ENCODE results near the gene ERBB2. TPM values are rescaled to one million over a fixed set of nuclear protein-coding genes. Genes with fewer than 3 reads are reported as not detected.

The ERBB2 gene
- total RNA-seq: 32.6 and 53.5 TPM in 2 replicates

DNA sequence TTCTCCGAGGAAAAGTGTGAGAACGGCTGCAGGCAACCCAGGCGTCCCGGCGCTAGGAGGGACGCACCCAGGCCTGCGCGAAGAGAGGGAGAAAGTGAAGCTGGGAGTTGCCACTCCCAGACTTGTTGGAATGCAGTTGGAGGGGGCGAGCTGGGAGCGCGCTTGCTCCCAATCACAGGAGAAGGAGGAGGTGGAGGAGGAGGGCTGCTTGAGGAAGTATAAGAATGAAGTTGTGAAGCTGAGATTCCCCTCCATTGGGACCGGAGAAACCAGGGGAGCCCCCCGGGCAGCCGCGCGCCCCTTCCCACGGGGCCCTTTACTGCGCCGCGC is at the start of gene ERBB2:
ERBB2 (plus strand) TSS at position 247 of the 330 bp plus-strand sequence. CDS start 175 bp downstream, outside the sequence.

GRCh38 chr17:39664581-39665561 is 35.0 kb upstream of the ERBB2 start, which contains the start of gene TCAP:
TCAP (plus strand) TSS chr17:39665349; CDS start chr17:39665360, 11 bp downstream.

DNA sequence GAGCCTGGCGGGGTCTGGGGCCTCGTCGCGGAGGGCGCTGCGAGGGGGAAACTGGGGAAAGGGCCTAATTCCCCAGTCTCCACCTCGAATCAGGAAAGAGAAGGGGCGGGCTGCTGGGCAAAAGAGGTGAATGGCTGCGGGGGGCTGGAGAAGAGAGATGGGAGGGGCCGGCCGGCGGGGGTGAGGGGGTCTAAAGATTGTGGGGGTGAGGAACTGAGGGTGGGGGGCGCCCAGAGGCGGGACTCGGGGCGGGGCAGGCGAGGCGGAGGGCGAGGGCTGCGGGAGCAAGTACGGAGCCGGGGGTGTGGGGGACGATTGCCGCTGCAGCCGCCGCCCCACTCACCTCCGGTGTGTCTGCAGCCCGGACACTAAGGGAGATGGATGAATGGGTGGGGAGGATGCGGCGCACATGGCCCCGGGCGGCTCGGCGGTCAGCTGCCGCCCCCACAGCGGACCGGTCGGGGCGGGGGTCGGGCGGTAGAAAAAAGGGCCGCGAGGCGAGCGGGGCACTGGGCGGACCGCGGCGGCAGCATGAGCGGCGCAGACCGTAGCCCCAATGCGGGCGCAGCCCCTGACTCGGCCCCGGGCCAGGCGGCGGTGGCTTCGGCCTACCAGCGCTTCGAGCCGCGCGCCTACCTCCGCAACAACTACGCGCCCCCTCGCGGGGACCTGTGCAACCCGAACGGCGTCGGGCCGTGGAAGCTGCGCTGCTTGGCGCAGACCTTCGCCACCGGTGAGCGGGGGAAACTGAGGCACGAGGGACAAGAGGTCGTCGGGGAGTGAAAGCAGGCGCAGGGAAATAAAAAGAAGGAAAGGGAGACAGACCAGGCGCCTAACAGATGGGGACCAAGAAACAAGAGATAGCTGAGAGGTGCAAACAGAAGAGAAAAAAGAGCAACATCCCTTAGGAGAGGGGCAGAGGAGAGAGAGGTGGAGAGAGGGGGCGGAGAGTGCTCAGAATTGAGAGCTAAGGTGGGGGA is 31.6 kb upstream of the ERBB2 start, which contains the start of gene PNMT:
PNMT (plus strand) TSS at position 509 of the 980 bp plus-strand sequence; CDS start at position 532, 23 bp downstream.

DNA sequence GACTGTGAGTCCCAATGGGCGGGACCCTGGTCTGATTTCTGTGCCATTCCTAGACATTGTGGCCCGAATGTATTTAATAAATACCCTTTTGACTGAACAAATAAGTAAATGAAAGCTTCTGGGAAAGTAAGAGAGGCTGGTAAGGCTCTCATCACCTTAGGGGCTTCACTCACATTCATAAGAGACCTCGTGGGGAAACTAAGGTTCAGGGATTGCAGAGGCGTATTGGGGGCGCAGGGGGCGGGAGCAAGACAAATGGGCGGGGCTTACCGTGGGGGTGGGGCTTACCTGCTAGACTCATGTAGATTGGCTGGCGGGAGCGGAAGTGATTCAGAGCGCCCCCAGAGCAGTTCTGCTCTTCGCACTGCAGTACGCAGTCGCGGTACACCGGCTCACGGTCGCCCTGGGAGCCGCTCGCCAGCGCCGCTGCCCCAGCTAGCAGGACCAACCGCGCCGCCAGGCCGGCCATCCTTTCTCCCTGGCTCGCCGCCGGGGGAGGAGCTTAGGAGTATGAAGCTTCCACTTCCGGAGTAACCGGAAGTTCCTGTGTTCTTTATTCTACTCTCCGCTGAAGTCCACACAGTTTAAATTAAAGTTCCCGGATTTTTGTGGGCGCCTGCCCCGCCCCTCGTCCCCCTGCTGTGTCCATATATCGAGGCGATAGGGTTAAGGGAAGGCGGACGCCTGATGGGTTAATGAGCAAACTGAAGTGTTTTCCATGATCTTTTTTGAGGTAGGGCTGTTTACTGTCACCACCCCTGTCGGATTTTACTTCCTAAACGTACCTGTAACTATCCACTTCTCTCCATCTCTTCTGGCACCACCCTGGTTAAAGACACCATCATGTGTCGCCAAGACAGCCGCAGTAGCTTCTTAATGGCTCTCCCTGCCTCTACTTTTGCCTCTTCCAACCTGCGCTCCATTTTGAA is 12.1 kb upstream of the ERBB2 start, which contains the start of gene PGAP3:
PGAP3 (minus strand) TSS at position 512 of the 929 bp plus-strand sequence; CDS start at position 469, 43 bp downstream.

DNA sequence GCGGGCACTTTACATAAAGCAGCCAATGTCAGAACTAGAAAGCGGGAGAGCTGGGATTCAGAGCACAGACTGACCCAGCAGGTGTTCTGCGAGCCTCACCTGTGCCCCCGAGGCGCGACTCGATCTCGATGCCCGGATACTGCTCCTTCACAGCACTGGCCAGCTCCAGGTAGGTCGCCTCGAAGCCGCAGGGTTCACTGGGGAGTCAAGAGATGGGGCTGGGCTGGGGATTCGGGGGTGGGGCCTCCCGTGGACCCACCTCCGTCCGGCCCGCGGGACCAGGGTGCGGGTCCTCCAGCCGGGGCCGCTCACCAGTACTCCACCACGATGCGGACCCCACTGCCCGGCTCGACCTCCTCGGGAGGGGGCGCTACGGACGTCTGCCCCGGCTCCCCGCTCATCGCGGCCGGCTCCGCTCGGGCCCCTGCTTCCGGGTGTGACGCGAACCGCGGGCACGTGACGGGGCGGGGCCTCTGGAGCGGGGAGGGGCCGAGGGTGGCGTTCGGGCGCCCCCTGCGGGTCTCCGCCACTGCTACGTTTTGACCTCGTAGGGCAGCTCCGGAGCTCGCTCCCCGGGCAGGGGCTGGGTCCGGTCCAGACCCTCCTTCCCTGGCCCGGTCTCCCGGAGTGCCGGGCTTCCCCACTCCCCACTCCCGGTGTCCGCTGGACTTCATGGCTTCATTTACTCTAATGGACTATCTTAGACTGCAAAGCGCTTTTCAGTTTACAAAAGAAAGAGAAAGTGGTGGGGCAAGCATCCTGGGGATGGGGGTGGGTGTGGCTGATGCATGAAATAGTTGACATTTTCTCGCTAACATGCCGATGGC is 30.4 kb downstream of the ERBB2 start, which contains the start of gene MIEN1:
MIEN1 (minus strand) TSS at position 438 of the 827 bp plus-strand sequence; CDS start at position 401, 37 bp downstream.

DNA sequence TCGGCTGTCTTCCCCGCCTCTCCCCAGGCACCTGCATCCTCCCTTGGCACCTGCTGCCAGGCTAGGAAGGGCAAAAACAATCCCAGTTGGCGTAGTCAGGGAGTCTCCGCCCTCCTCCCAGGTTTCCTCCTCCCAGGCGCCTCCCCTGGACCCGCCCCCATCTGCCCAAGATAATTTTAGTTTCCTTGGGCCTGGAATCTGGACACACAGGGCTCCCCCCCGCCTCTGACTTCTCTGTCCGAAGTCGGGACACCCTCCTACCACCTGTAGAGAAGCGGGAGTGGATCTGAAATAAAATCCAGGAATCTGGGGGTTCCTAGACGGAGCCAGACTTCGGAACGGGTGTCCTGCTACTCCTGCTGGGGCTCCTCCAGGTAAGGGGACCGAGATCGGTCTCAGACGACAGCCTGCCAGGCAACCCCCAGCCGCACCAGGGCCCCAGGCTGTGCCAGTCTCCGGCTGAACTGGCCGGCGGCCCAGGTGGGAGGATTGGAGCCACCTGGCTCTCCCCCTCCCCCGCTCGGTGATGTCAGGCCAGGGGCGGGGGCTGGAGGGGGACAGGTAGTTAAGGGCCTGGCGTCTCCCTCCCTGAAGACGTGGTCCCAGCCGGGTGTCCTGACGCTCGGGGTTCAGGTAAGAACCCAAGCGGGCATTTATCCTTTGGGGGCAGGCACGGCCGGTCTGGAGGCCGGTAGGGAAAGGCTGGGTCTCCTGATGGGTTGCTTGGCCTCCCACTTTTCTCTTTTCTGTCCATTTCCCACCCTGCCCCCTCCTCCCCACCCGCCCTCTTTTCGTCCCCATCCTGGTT is 38.1 kb downstream of the ERBB2 start, which contains the start of gene GRB7:
GRB7 (plus strand) TSS at position 179 of the 808 bp plus-strand sequence. CDS start 4,364 bp downstream, outside the sequence.

Other genes starting within 250 kb of the ERBB2 start
- 20.8 and 23.3 TPM in 2 replicates for gene MED1, start 248.8 kb upstream of the ERBB2 start, total RNA-seq
- gene CDK12, start 238.6 kb upstream of the ERBB2 start, total RNA-seq: 20.2 and 26.9 TPM in 2 replicates
- gene NEUROD2, start 92.1 kb upstream of the ERBB2 start, total RNA-seq: not detected in 2 replicates
- 1.4 TPM in 1 of 2 replicates, not detected in the other for gene PPP1R1B, start 73.1 kb upstream of the ERBB2 start, total RNA-seq
- 28.4 and 60.8 TPM in 2 replicates for gene STARD3, start 62.9 kb upstream of the ERBB2 start, total RNA-seq
- gene TCAP, start 34.7 kb upstream of the ERBB2 start, total RNA-seq: under 0.01 and 0.24 TPM in 2 replicates
- not detected in 2 replicates for gene PNMT, start 31.6 kb upstream of the ERBB2 start, total RNA-seq
- gene PGAP3, start 12.0 kb upstream of the ERBB2 start, total RNA-seq: 6.3 and 12.9 TPM in 2 replicates
- gene MIEN1, start 30.5 kb downstream of the ERBB2 start, total RNA-seq: 49.1 and 53.1 TPM in 2 replicates
- 0.08 and 0.91 TPM in 2 replicates for gene GRB7, start 37.9 kb downstream of the ERBB2 start, total RNA-seq
- gene IKZF3, start 164.2 kb downstream of the ERBB2 start, total RNA-seq: not detected in 2 replicates
- gene ZPBP2, start 168.1 kb downstream of the ERBB2 start, total RNA-seq: not detected in 2 replicates
- gene GSDMB, start 218.6 kb downstream of the ERBB2 start, total RNA-seq: 0.26 and 11.5 TPM in 2 replicates
- 36.6 and 46.4 TPM in 2 replicates for gene ORMDL3, start 227.5 kb downstream of the ERBB2 start, total RNA-seq
- not detected in 2 replicates for gene LRRC3C, start 227.7 kb downstream of the ERBB2 start, total RNA-seq